IgD-negative memory B cell (primary cell): ENCODE results near the gene GMPR2. TPM values are rescaled to one million over a fixed set of nuclear protein-coding genes. Genes with fewer than 3 reads are reported as not detected.

Experiments
- H3K27ac Mint-ChIP-seq, 3 donors: one replicate each; pipeline ENCODE4 v1.8.0; 2020 to 2022; ENCODE audit warnings: mild to moderate bottlenecking in 3 of 3, mixed read lengths in 3 of 3, moderate library complexity in 1 of 3
- H3K27me3 Mint-ChIP-seq: one replicate; pipeline ENCODE4 v1.8.0; 2021; ENCODE audit warnings: mixed read lengths
- H3K36me3 Mint-ChIP-seq: one replicate; pipeline ENCODE4 v1.8.0; 2020; ENCODE audit warnings: mild to moderate bottlenecking, mixed read lengths
- H3K4me1 Mint-ChIP-seq, 3 donors: one replicate each; pipeline ENCODE4 v1.8.0; 2020 to 2022; ENCODE audit warnings: mixed read lengths in 3 of 3, mild to moderate bottlenecking in 1 of 3
- H3K4me3 Mint-ChIP-seq, 4 donors: one replicate each; pipeline ENCODE4 v1.8.0; 2020 to 2022; ENCODE audit warnings: mild to moderate bottlenecking in 4 of 4, mixed read lengths in 4 of 4, moderate library complexity in 3 of 4
- H3K9me3 Mint-ChIP-seq, 3 donors: one replicate each; pipeline ENCODE4 v1.8.0; 2020 to 2021; ENCODE audit warnings: mixed read lengths in 3 of 3, mild to moderate bottlenecking in 1 of 3
- polyA plus RNA-seq: library from polyadenylated mRNA; unstranded; fragments of 300-500 nt; fragmentation: Illumina TruSeq; gene quantifications from one replicate; pipeline ENCODE4 v1.2.3, GENCODE V29; 2021

The GMPR2 gene
- polyA plus RNA-seq, result 64.1 TPM

GRCh38 chr14:24232645-24233537 lies at the start of gene GMPR2:
TSS of gene GMPR2 (plus strand) at chr14:24232929. CDS start at chr14:24233254, 325 bp downstream.
- no peaks in the 10 kb centered on the region for H3K9me3 Mint-ChIP-seq
- no peaks in the 10 kb centered on the region for H3K27me3 Mint-ChIP-seq
- peak within 1 kb of the TSS; percentile 88 to 97 (median 94) for H3K27ac Mint-ChIP-seq
- peak within 1 kb of the TSS; percentile 92 to 100 (median 99) for H3K4me3 Mint-ChIP-seq
- no peaks in the 10 kb centered on the region for H3K36me3 Mint-ChIP-seq
- H3K4me1 Mint-ChIP-seq, result peaks cover 25 to 34% (median 31%) of the 10 kb centered on the region in 3 donors

- Mint-ChIP-seq H3K4me1 (peaks cover 0 to 9% (median 4%) of the 10 kb centered on the region in 3 donors), H3K4me3 (no peak overlapping the region), H3K9me3 (no peaks in the 10 kb centered on the region), H3K36me3 (peaks cover 1% of the 10 kb centered on the region), H3K27ac (peak overlapping the region in 2 of 3 donors; percentile 39 to 45), H3K27me3 (no peaks in the 10 kb centered on the region)
Observed at GRCh38 chr14:24183014-24183481, 49.7 kb upstream of the GMPR2 start.

GRCh38 chr14:24184104-24184970 lies 48.4 kb upstream of the GMPR2 start:
- Mint-ChIP-seq H3K27ac (peak overlapping the region in 1 of 3 donors; percentile 84), H3K4me1 (peaks cover 10 to 12% (median 10%) of the 10 kb centered on the region in 3 donors), H3K27me3 (no peaks in the 10 kb centered on the region), H3K36me3 (peaks cover 1% of the 10 kb centered on the region), H3K9me3 (no peaks in the 10 kb centered on the region), H3K4me3 (peak overlapping the region in 1 of 4 donors; percentile 17)

GRCh38 chr14:24185026-24185425 lies 47.7 kb upstream of the GMPR2 start:
- Mint-ChIP-seq H3K4me1 (peaks cover 11 to 13% (median 13%) of the 10 kb centered on the region in 3 donors), H3K4me3 (no peak overlapping the region), H3K9me3 (no peaks in the 10 kb centered on the region), H3K36me3 (peaks cover 1% of the 10 kb centered on the region), H3K27me3 (no peaks in the 10 kb centered on the region), H3K27ac (peak overlapping the region in 1 of 3 donors; percentile 84)

GRCh38 chr14:24185741-24186140 lies 47.0 kb upstream of the GMPR2 start:
- Mint-ChIP-seq H3K9me3 (no peaks in the 10 kb centered on the region), H3K4me3 (no peak overlapping the region), H3K27ac (peak overlapping the region in 1 of 3 donors; percentile 84), H3K4me1 (peaks cover 11 to 14% (median 13%) of the 10 kb centered on the region in 3 donors), H3K36me3 (peaks cover 1% of the 10 kb centered on the region), H3K27me3 (no peaks in the 10 kb centered on the region)

GRCh38 chr14:24186831-24187538 lies 45.7 kb upstream of the GMPR2 start:
- peak overlapping the region in 2 of 3 donors; percentile 96 to 99 for H3K27ac Mint-ChIP-seq

GRCh38 chr14:24187539-24187915 lies 45.2 kb upstream of the GMPR2 start:
- Mint-ChIP-seq H3K9me3 (no peaks in the 10 kb centered on the region), H3K4me1 (peaks cover 15 to 17% (median 16%) of the 10 kb centered on the region in 3 donors), H3K4me3 (peak overlapping the region; percentile 84 to 100 (median 94)), H3K36me3 (peaks cover 1% of the 10 kb centered on the region), H3K27ac (peak overlapping the region in 2 of 3 donors; percentile 88 to 99), H3K27me3 (no peaks in the 10 kb centered on the region)

More at GRCh38 chr14:24186831-24187538, 45.7 kb upstream of the GMPR2 start:
- Mint-ChIP-seq H3K36me3 (peaks cover 1% of the 10 kb centered on the region), H3K27me3 (no peaks in the 10 kb centered on the region), H3K4me3 (peak overlapping the region; percentile 34 to 100 (median 79)), H3K4me1 (peaks cover 11 to 14% (median 13%) of the 10 kb centered on the region in 3 donors), H3K9me3 (no peaks in the 10 kb centered on the region)

GRCh38 chr14:24188251-24189058 lies 44.3 kb upstream of the GMPR2 start, which contains the start of gene IPO4:
TSS of gene IPO4 (minus strand) at chr14:24188816. CDS start at chr14:24188787, 29 bp downstream.
- peaks cover 16 to 18% (median 17%) of the 10 kb centered on the region in 3 donors for H3K4me1 Mint-ChIP-seq
- H3K9me3 Mint-ChIP-seq, result no peaks in the 10 kb centered on the region

GRCh38 chr14:24189059-24189375 lies 43.7 kb upstream of the GMPR2 start:
- H3K9me3 Mint-ChIP-seq, result no peaks in the 10 kb centered on the region
- peaks cover 1% of the 10 kb centered on the region for H3K36me3 Mint-ChIP-seq
- H3K27ac Mint-ChIP-seq, result peak overlapping the region; percentile 88 to 99 (median 95)
- peak overlapping the region; percentile 90 to 100 (median 96) for H3K4me3 Mint-ChIP-seq
- H3K4me1 Mint-ChIP-seq, result peaks cover 18 to 19% (median 18%) of the 10 kb centered on the region in 3 donors
- no peaks in the 10 kb centered on the region for H3K27me3 Mint-ChIP-seq

More at GRCh38 chr14:24188251-24189058, 44.3 kb upstream of the GMPR2 start, which contains the start of gene IPO4:
- no peaks in the 10 kb centered on the region for H3K27me3 Mint-ChIP-seq
- H3K4me3 Mint-ChIP-seq, result peak within 1 kb of the TSS; percentile 90 to 100 (median 96)
- H3K36me3 Mint-ChIP-seq, result peaks cover 1% of the 10 kb centered on the region
- H3K27ac Mint-ChIP-seq, result peak within 1 kb of the TSS; percentile 88 to 99 (median 95)

- Mint-ChIP-seq H3K4me3 (peak overlapping the region in 2 of 4 donors; percentile 48 to 100), H3K9me3 (no peaks in the 10 kb centered on the region), H3K36me3 (peaks cover 1% of the 10 kb centered on the region), H3K27ac (peak overlapping the region; percentile 88 to 99 (median 95)), H3K27me3 (no peaks in the 10 kb centered on the region), H3K4me1 (peaks cover 22 to 24% (median 23%) of the 10 kb centered on the region in 3 donors)
Observed at GRCh38 chr14:24189460-24189859, 43.3 kb upstream of the GMPR2 start.

GRCh38 chr14:24190416-24190815 lies 42.3 kb upstream of the GMPR2 start:
- Mint-ChIP-seq H3K4me3 (peak overlapping the region in 1 of 4 donors; percentile 100), H3K4me1 (peaks cover 25 to 26% (median 25%) of the 10 kb centered on the region in 3 donors), H3K27ac (peak overlapping the region in 1 of 3 donors; percentile 99), H3K27me3 (no peaks in the 10 kb centered on the region), H3K9me3 (no peaks in the 10 kb centered on the region), H3K36me3 (peaks cover 1% of the 10 kb centered on the region)

GRCh38 chr14:24192933-24193332 lies 39.8 kb upstream of the GMPR2 start:
- Mint-ChIP-seq H3K27ac (peak overlapping the region in 1 of 3 donors; percentile 77), H3K36me3 (no peaks in the 10 kb centered on the region), H3K4me3 (peak overlapping the region in 2 of 4 donors; percentile 37 to 87), H3K4me1 (peaks cover 27 to 33% (median 32%) of the 10 kb centered on the region in 3 donors), H3K27me3 (no peaks in the 10 kb centered on the region), H3K9me3 (no peaks in the 10 kb centered on the region)

- Mint-ChIP-seq H3K27ac (peak overlapping the region; percentile 90 to 99 (median 99)), H3K9me3 (no peaks in the 10 kb centered on the region), H3K4me1 (peaks cover 31 to 34% (median 32%) of the 10 kb centered on the region in 3 donors), H3K4me3 (peak overlapping the region; percentile 93 to 97 (median 96)), H3K27me3 (no peaks in the 10 kb centered on the region), H3K36me3 (no peaks in the 10 kb centered on the region)
Observed at GRCh38 chr14:24194186-24194872, 38.4 kb upstream of the GMPR2 start.
